ENCODE data around the gene TBXAS1. TPM values are rescaled to one million over a fixed set of nuclear protein-coding genes. Genes with fewer than 3 reads are reported as not detected.

TBXAS1 gene
- total and polyA plus RNA-seq, 2 of the 8 experiments (the other 6 are each of a cell fraction or from before 2014, with no cell fraction given): 0.86 to 2.1 TPM

- TF ChIP-seq EP300 (IDR thresholded peaks at IDR 0.05; ENCODE audit: borderline replicate concordance in 1 of 2, low read depth in 2 of 2, low read length in 2 of 2): no peak
- no peak for TF ChIP-seq MAFK (IDR thresholded peaks at IDR 0.05; ENCODE audit: low read depth, low read length)
- TF ChIP-seq BCL11A (IDR thresholded peaks at IDR 0.05; ENCODE audit: low read depth in 2 of 2, low read length in 2 of 2): no peak
- TF ChIP-seq RFX5 (IDR thresholded peaks at IDR 0.05; ENCODE audit: borderline replicate concordance, low read depth, low read length): no peak
- no peak for TF ChIP-seq RBBP5 (IDR thresholded peaks at IDR 0.05; ENCODE audit: borderline replicate concordance, low read depth, low read length)
Observed at GRCh38 chr7:139931190-139931934, 102.3 kb downstream of the TBXAS1 start (continued).

All from H1 (cell line).